Nephron (organoid): Measurements from ENCODE around the gene PMM1.

Experiments
- H3K27ac Mint-ChIP-seq, 3 experiments: 2 replicates each; pipeline ENCODE4 v1.8.0; 2020; ENCODE audit warnings: mixed read lengths in 3 of 3, mild to moderate bottlenecking in 2 of 3, moderate library complexity in 1 of 3
- H3K27me3 Mint-ChIP-seq: 2 replicates; pipeline ENCODE4 v1.8.0; 2021; ENCODE audit warnings: low read depth, mild to moderate bottlenecking, moderate library complexity, mixed read lengths
- H3K36me3 Mint-ChIP-seq: 2 replicates; pipeline ENCODE4 v1.8.0; 2020; ENCODE audit warnings: low read depth, mixed read lengths
- H3K4me1 Mint-ChIP-seq: 2 replicates; pipeline ENCODE4 v1.8.0; 2020; ENCODE audit warnings: mixed read lengths
- H3K4me3 Mint-ChIP-seq, 3 experiments: 2 replicates each; pipeline ENCODE4 v1.8.0; 2020; ENCODE audit warnings: mild to moderate bottlenecking in 3 of 3, mixed read lengths in 3 of 3, moderate library complexity in 2 of 3
- H3K9me3 Mint-ChIP-seq: 2 replicates; pipeline ENCODE4 v1.8.0; 2020; ENCODE audit warnings: mixed read lengths
- TF ChIP-seq, protein P1 (sequence below), 3 experiments: fragments of 200-600 bp; sonication (generic); IDR thresholded peaks; one replicate each; pipeline ENCODE4 v1.5.0; 2021; ENCODE audit warnings: antibody characterized with exemption in 3 of 3; ENCODE audit not compliant: unreplicated experiment in 3 of 3

PMM1 gene

DNA sequence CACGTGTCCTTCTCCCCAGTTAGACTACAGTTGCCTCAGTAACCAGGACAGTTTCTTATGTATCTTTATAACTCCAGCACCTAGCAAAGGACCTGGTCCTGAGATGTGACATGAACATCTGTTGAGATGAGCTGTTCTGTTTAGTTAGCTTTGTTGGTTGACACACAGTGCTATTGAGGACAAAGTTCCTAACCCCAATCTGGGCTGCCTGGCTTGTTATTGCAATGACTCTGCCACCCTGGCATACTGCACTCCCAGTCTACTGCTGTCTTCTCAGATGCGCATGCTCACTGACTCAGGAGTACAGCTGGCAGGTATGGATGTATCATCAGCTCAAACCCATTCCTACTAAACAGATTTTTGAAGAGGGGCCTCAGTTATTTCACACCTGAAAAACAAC is 23.8 kb upstream of the PMM1 start:
- H3K4me1 Mint-ChIP-seq, result peaks cover 4% of the 10 kb centered on the region
- no peak overlapping the region for H3K4me3 Mint-ChIP-seq
- H3K9me3 Mint-ChIP-seq, result no peaks in the 10 kb centered on the region
- no peak overlapping the region for H3K27ac Mint-ChIP-seq
- TF ChIP-seq, protein P1, sequence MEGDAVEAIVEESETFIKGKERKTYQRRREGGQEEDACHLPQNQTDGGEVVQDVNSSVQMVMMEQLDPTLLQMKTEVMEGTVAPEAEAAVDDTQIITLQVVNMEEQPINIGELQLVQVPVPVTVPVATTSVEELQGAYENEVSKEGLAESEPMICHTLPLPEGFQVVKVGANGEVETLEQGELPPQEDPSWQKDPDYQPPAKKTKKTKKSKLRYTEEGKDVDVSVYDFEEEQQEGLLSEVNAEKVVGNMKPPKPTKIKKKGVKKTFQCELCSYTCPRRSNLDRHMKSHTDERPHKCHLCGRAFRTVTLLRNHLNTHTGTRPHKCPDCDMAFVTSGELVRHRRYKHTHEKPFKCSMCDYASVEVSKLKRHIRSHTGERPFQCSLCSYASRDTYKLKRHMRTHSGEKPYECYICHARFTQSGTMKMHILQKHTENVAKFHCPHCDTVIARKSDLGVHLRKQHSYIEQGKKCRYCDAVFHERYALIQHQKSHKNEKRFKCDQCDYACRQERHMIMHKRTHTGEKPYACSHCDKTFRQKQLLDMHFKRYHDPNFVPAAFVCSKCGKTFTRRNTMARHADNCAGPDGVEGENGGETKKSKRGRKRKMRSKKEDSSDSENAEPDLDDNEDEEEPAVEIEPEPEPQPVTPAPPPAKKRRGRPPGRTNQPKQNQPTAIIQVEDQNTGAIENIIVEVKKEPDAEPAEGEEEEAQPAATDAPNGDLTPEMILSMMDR (IDR thresholded peaks at IDR 0.05; ENCODE audit: unreplicated experiment in 3 of 3), result no peak
- no peaks in the 10 kb centered on the region for H3K36me3 Mint-ChIP-seq
- H3K27me3 Mint-ChIP-seq, result no peaks in the 10 kb centered on the region

DNA sequence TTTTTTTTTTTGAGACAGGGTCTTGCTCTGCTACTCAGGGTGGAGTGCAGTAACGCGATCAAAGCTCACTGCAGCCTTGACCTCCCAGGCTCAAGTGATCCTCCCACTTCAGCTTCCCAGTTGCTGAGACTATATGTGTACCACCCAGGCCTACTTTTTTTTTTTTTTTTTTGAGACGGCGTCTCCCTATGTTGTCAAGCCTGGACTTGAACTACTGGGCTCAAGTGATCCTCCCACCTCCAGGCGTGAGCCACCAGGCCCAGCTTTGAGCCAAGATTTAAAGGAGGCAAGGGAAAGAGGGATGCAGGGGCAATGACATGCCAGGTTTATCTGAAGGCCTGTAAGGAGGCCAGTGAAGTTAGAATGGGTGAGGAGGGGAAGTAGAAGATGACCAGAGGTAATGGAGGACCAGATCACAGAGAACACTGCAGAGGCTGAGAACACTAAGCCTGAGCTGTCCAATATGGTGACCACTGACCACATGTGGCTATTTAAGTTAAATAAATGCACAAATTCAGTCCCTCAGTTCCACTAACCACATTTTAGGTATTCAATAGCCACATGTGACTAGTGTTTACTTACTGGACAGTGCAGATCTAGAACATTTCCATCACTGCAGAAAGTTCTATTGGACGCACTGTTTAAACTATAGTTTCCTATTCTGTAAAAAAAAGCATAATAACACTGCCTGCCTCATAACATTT is 23.1 kb upstream of the PMM1 start:
- H3K36me3 Mint-ChIP-seq, result no peaks in the 10 kb centered on the region
- no peak overlapping the region for H3K4me3 Mint-ChIP-seq
- no peaks in the 10 kb centered on the region for H3K27me3 Mint-ChIP-seq
- no peak overlapping the region for H3K27ac Mint-ChIP-seq
- H3K9me3 Mint-ChIP-seq, result no peaks in the 10 kb centered on the region
- TF ChIP-seq, protein P1 (IDR thresholded peaks at IDR 0.05; ENCODE audit: unreplicated experiment in 3 of 3), result no peak
- peaks cover 4% of the 10 kb centered on the region for H3K4me1 Mint-ChIP-seq

DNA sequence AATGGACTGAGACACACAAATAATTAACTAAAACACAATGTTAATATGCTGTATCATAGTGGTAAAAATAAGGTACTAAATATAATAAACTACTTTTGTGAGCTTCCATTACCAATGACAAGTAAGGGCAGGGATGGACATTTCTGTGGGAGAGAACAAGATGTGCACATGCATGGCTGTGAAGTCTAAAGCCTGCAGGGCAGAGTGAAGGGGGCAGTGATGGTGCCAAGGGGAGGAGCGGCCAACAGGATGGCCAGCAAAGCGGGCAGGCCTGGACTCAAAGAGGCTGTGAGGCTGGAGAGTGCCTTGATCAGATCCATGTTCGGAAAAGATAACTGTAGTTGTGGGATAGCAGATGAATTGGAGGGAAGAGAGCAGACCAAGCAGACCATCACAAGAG is 18.7 kb upstream of the PMM1 start:
- Mint-ChIP-seq H3K27ac (no peak overlapping the region), H3K27me3 (no peaks in the 10 kb centered on the region), H3K4me1 (no peaks in the 10 kb centered on the region), H3K9me3 (no peaks in the 10 kb centered on the region), H3K36me3 (peaks cover 20% of the 10 kb centered on the region), H3K4me3 (no peak overlapping the region)
- TF ChIP-seq, protein P1 (IDR thresholded peaks at IDR 0.05; ENCODE audit: unreplicated experiment in 3 of 3), result no peak

DNA sequence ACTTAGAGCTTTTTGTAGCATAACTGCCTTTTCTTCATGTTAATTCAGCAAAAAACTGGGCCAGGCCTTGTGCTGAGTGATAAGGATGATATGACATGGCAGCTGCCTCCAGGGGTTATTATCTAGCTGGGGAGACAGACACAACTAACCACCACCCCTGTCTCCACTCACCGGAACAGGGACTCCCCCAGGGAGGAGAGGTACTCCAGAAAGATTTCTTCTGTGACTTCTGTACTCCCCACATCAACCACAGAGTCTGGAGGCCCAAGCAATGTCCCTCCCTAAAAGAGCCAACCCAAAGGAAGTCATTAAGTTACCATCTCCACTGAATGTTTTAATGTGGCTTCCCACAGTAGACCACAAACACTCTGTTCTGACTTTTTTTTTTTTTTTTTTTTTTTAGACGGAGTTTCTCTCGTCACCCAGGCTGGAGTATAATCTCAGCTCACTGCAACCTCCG is 14.3 kb upstream of the PMM1 start:
- Mint-ChIP-seq H3K36me3 (peaks cover 32% of the 10 kb centered on the region), H3K4me3 (no peak overlapping the region), H3K27ac (no peak overlapping the region), H3K27me3 (no peaks in the 10 kb centered on the region), H3K9me3 (no peaks in the 10 kb centered on the region), H3K4me1 (no peaks in the 10 kb centered on the region)
- TF ChIP-seq, protein P1 (IDR thresholded peaks at IDR 0.05; ENCODE audit: unreplicated experiment in 3 of 3), result no peak

DNA sequence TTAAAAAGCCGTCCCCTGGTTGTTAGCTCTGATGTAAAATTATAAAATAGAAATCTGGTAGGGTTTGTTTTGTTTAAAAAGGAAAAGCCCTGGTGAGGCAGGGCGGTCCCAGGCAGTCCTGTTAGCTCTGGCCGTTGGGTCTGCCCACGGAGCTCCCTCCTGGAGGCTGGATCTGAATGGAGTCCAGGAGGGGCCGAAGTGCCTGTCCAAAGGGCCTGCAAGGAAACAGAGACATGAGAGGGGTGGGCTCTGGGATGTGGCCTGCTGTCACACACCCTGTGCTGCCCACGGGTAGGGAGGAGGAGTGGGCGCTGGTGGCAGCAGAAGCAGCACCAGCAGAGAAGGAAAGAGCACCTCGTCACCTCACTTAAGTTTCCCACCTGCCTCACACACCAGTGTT is 11.3 kb upstream of the PMM1 start:
- Mint-ChIP-seq H3K27ac (no peak overlapping the region), H3K9me3 (no peaks in the 10 kb centered on the region), H3K4me1 (no peaks in the 10 kb centered on the region), H3K4me3 (no peak overlapping the region), H3K27me3 (no peaks in the 10 kb centered on the region), H3K36me3 (peaks cover 26% of the 10 kb centered on the region)
- TF ChIP-seq, protein P1 (IDR thresholded peaks at IDR 0.05; ENCODE audit: unreplicated experiment in 3 of 3), result no peak
